Stomach (tissue), 4 donors: ENCODE data around the gene CDC42EP5.

Experiments
- EP300 ChIP-seq: sonication (generic); formaldehyde crosslinking; IDR thresholded peaks from one replicate; pipeline ENCODE4 v1.6.1; 2017; ENCODE audit warnings: antibody characterized with exemption
- POLR2A ChIP-seq, 4 donors: fragments of 450-650 bp; IDR thresholded peaks; one replicate each; pipeline ENCODE4 v1.6.1; 2016; ENCODE audit warnings: antibody characterized with exemption in 4 of 4, control low read depth in 2 of 4, mild to moderate bottlenecking in 1 of 4, moderate library complexity in 1 of 4
- POLR2AphosphoS5 ChIP-seq, 3 donors: sonication (generic); formaldehyde crosslinking; IDR thresholded peaks; one replicate each; pipeline ENCODE4 v1.6.1; 2016; ENCODE audit warnings: antibody characterized with exemption in 3 of 3
- TF ChIP-seq, protein P1 (sequence below), 7 experiments: fragments of 450-650 bp in 4 of 7; fragments of 200-600 bp in 3 of 7; sonication (generic) in 3 of 7; IDR thresholded peaks; one replicate each; pipeline ENCODE4 v1.5.1; 2016 to 2019; ENCODE audit warnings: antibody characterized with exemption in 7 of 7, control low read depth in 2 of 7, mild to moderate bottlenecking in 1 of 7

DNA sequence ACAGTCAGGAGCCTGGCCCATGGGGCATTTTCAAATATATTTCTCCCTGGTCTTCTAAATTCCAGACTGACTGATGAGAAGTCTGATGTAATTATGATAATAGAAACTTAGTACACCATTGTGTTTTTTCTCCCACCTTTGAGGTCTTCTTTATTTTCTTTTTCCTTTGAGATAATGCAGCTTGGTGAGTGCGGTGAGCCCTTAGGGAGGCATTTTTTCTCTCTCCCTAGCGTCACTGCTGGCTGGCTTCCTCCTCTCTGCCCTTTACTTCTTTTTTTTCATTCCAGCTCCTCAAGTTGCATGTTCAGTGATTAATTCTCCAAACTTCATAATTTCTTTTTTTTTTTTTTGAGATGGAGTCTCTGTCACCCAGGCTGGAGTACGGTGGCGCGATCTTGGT, 12.8 kb upstream of the CDC42EP5 start:
- TF ChIP-seq, protein P1, sequence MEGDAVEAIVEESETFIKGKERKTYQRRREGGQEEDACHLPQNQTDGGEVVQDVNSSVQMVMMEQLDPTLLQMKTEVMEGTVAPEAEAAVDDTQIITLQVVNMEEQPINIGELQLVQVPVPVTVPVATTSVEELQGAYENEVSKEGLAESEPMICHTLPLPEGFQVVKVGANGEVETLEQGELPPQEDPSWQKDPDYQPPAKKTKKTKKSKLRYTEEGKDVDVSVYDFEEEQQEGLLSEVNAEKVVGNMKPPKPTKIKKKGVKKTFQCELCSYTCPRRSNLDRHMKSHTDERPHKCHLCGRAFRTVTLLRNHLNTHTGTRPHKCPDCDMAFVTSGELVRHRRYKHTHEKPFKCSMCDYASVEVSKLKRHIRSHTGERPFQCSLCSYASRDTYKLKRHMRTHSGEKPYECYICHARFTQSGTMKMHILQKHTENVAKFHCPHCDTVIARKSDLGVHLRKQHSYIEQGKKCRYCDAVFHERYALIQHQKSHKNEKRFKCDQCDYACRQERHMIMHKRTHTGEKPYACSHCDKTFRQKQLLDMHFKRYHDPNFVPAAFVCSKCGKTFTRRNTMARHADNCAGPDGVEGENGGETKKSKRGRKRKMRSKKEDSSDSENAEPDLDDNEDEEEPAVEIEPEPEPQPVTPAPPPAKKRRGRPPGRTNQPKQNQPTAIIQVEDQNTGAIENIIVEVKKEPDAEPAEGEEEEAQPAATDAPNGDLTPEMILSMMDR (IDR thresholded peaks at IDR 0.05) = no peak
- TF ChIP-seq POLR2AphosphoS5 (IDR thresholded peaks at IDR 0.05) (no peak), POLR2A (IDR thresholded peaks at IDR 0.05) (no peak), EP300 (no peak)
